Measurements from ENCODE around the gene GSTM1.
"Not testable (repeated sequence)": the region's sequence is repeated elsewhere in the genome, so short reads cannot be mapped to it uniquely, and the experiment has no call there.

DNA sequence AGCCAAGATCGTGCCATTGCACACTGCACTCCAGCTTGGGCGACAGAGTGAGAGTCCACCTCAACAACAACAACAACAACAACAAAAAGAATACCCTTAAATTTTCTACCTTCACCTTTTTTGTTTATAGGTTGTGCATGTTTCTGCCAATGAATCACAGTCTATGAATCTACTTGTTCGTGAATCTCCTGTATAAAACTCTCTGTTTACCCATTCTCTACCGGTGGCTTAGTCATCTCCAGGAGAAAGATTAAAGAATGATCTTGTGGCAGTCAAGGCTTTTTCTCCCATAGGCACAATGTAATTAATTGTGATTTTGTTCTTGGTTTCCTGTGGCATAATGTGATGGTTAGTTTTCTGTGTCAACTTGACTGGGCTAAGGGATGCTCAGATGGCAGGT, 10.2 kb downstream of the GSTM1 start:
- not testable (repeated sequence) for TF ChIP-seq CTCF, POLR2A (IDR thresholded peaks at IDR 0.05)
